Measurements from ENCODE around the gene C22orf31.
"Not testable (repeated sequence)": the region's sequence is repeated elsewhere in the genome, so short reads cannot be mapped to it uniquely, and the experiment has no call there.

Gene C22orf31

DNA sequence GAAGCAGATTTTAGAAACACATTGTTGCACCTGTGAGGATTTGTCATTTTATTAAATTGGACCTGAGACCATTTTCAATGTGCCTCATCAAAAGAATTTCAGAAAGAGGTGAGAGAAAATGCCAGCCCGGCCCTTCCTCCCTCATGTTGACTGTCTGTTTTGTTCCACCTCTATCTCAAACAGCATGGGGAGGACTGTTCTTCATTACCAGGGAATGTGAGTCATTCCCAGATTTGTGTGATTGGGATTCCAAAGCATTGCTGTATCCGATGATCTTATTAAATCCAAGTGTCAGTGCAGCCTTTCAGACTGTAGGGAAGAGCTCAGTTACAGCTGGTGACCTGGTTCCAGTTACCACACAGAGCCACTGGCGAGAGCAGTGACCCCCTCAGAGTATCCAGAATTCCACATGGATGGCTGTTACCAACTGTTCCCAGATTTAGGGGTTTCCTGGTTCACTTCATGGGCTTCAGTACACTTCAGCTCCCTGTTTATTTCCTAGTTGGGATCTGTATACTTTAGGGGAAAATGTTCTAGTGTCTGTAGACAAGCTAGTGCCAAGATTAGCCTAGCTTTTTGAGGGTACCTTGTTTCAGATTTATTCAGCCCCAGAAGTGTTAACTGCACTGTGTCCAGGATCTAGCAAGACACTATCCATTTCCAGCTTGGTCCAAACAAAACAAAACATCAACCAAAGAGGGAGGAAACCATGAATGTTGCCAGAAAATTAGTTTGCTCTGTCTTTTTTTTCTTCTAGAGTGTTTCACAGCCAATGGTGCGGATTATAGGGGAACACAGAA, 32.1 kb upstream of the C22orf31 start:
- Histone ChIP-seq H3K9ac (ENCODE audit: low read depth, low read length) (no peak overlapping the region), H3K4me2 (ENCODE audit: low read length) (no peak overlapping the region), H3K36me3 (ENCODE audit: insufficient read depth, low read length) (no peaks in the 10 kb centered on the region), H3K9me3 (replicated peaks; ENCODE audit: low read length) (no peaks in the 10 kb centered on the region), H3K4me1 (ENCODE audit: control insufficient read depth, insufficient read depth, low read length) (peaks cover 19% of the 10 kb centered on the region), H3K27me3 (ENCODE audit: control insufficient read depth, insufficient read depth, low read length) (peaks cover 7% of the 10 kb centered on the region), H3K4me3 (ENCODE audit: low read length) (no peak overlapping the region)

DNA sequence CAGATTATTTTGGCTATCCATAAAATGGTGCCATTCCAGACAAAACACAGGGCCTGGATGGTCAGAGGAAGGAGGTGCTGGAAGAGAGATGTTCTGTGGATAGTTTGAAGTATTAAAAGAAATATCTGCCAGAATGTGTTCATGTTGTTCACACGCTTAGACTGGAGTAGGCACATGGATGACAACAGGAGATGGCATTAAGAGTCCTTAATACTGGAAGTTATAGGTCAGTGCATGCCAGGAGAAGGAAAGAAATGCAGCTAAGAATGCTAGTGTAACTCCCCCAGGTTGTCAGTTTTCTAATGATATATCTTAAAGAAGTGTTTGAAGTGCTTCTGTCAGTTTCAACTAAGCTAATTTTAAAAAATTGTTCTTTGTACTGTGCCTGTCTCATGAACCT, 31.4 kb upstream of the C22orf31 start:
- Histone ChIP-seq H3K4me1 (ENCODE audit: control insufficient read depth, insufficient read depth, low read length) (peaks cover 19% of the 10 kb centered on the region), H3K4me2 (ENCODE audit: low read length) (no peak overlapping the region), H3K9me3 (replicated peaks; ENCODE audit: low read length) (no peaks in the 10 kb centered on the region), H3K36me3 (ENCODE audit: insufficient read depth, low read length) (no peaks in the 10 kb centered on the region), H3K27me3 (ENCODE audit: control insufficient read depth, insufficient read depth, low read length) (peaks cover 7% of the 10 kb centered on the region), H3K4me3 (ENCODE audit: low read length) (no peak overlapping the region), H3K9ac (ENCODE audit: low read depth, low read length) (no peak overlapping the region)

DNA sequence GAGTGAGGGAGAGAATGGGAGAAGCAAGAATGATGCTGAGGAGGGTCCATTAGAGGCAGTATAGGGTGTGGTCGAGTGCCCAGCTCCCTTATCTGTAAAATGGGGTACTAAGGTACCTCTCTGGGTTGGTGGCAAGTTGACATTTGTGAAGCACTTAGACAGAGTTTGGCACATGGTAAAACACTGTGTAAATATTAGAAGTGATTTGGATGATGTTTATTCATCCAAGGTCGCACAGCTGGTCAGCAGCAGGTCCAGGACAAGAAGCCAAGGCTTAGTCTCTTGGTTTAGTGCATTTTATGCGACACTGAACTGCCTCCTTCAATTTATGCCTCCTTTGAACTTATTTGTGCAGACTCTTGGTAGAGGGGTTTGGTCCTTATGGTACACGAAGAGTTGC, 30.6 kb upstream of the C22orf31 start:
- Histone ChIP-seq H3K4me3 (ENCODE audit: low read length) (no peak overlapping the region), H3K4me1 (ENCODE audit: control insufficient read depth, insufficient read depth, low read length) (peaks cover 19% of the 10 kb centered on the region), H3K9me3 (replicated peaks; ENCODE audit: low read length) (no peaks in the 10 kb centered on the region), H3K4me2 (ENCODE audit: low read length) (no peak overlapping the region), H3K9ac (ENCODE audit: low read depth, low read length) (no peak overlapping the region), H3K27me3 (ENCODE audit: control insufficient read depth, insufficient read depth, low read length) (peaks cover 7% of the 10 kb centered on the region), H3K36me3 (ENCODE audit: insufficient read depth, low read length) (no peaks in the 10 kb centered on the region)

DNA sequence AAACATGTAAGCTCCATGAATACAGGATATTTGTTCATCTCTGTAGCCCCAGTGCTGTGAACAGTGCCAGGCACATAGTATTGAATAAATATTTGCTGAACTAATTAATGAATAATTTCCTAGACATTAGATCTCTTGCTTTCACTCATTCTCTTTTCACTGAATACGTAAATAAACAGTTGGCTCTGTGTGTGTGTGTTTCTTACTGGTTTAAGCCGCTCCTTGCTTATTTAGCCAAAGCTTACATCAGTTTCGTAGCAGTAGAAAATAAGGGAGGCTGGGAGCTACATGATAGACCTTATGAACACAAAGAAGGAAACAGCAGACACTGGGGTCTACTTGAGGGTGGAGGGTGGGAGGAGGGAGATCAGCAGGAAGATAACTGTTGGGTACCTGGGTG, 28.4 kb upstream of the C22orf31 start:
- Histone ChIP-seq H3K4me3 (ENCODE audit: low read length) (no peak overlapping the region), H3K27me3 (ENCODE audit: control insufficient read depth, insufficient read depth, low read length) (peaks cover 7% of the 10 kb centered on the region), H3K9ac (ENCODE audit: low read depth, low read length) (no peak overlapping the region), H3K4me2 (ENCODE audit: low read length) (no peak overlapping the region), H3K9me3 (replicated peaks; ENCODE audit: low read length) (no peaks in the 10 kb centered on the region), H3K4me1 (ENCODE audit: control insufficient read depth, insufficient read depth, low read length) (peaks cover 10% of the 10 kb centered on the region), H3K36me3 (ENCODE audit: insufficient read depth, low read length) (no peaks in the 10 kb centered on the region)

DNA sequence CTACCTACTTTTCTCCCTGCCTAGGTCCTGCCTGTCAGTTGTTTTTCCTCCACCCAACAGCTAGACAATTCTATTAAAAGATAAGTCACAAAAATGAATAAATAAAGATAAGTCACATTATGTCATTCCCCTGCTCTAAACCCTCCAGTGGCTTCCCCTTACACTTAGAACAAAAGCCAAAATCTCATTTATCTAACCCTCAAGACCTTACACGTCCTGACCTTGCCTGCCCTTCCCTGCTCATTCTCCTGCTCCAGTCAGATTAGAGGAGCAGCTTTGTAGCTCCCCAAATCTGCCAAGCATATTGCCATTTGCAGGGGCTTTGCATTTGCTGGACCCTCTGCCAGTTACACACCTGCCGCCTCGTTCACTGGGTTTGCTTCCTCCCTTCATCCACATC, 27.9 kb upstream of the C22orf31 start:
- Histone ChIP-seq H3K9ac (ENCODE audit: low read depth, low read length) (no peak overlapping the region), H3K4me1 (ENCODE audit: control insufficient read depth, insufficient read depth, low read length) (peaks cover 10% of the 10 kb centered on the region), H3K4me3 (ENCODE audit: low read length) (no peak overlapping the region), H3K36me3 (ENCODE audit: insufficient read depth, low read length) (no peaks in the 10 kb centered on the region), H3K9me3 (replicated peaks; ENCODE audit: low read length) (no peaks in the 10 kb centered on the region), H3K4me2 (ENCODE audit: low read length) (no peak overlapping the region), H3K27me3 (ENCODE audit: control insufficient read depth, insufficient read depth, low read length) (peaks cover 7% of the 10 kb centered on the region)

DNA sequence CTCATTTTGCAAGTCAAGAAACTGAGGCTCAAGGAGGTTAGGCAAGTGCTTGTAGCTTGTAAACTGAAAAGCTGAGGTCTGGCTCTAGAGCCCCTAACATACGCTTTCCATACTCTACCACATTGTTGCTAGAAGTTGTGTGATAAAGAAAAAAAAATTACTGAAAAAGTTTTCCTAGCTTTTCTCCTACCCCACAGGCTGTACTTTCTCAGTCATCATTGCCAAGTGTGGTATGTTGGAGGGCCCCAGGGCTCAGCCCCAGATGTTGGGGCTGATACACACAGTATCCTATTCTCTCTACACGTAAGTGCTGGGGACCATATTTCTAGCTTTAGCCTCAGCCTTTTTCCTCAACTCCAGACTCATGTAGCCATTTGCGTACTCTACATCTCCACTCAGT, 27.2 kb upstream of the C22orf31 start:
- Histone ChIP-seq H3K9me3 (replicated peaks; ENCODE audit: low read length) (no peaks in the 10 kb centered on the region), H3K4me2 (ENCODE audit: low read length) (no peak overlapping the region), H3K4me3 (ENCODE audit: low read length) (no peak overlapping the region), H3K27me3 (ENCODE audit: control insufficient read depth, insufficient read depth, low read length) (peaks cover 7% of the 10 kb centered on the region), H3K36me3 (ENCODE audit: insufficient read depth, low read length) (no peaks in the 10 kb centered on the region), H3K9ac (ENCODE audit: low read depth, low read length) (no peak overlapping the region), H3K4me1 (ENCODE audit: control insufficient read depth, insufficient read depth, low read length) (peaks cover 10% of the 10 kb centered on the region)

DNA sequence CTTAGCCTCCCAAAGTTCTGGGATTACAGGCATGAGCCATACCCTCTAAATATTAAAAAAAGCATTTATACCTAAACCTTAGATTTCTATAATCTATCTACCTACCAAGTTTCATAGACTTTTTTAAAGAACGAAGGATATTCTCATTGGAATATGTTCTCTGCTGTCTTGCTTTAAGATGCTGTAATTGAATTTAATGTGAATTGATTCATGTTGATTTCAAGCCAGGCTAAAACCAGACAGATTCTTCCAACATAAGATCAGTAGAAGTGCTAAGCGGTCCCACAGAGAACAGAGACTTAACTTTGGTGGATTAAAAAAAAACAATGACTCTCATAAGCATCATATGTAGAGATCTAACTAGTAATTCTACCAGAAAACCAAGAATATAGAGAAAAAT, 25.4 kb upstream of the C22orf31 start:
- H3K4me2 ChIP-seq (ENCODE audit: low read length): no peak overlapping the region
- H3K27me3 ChIP-seq (ENCODE audit: control insufficient read depth, insufficient read depth, low read length): peaks cover 7% of the 10 kb centered on the region
- H3K9ac ChIP-seq (ENCODE audit: low read depth, low read length): no peak overlapping the region
- no peaks in the 10 kb centered on the region for H3K36me3 ChIP-seq (ENCODE audit: insufficient read depth, low read length)
- H3K4me1 ChIP-seq (ENCODE audit: control insufficient read depth, insufficient read depth, low read length): peaks cover 7% of the 10 kb centered on the region
- no peaks in the 10 kb centered on the region for H3K9me3 ChIP-seq (replicated peaks; ENCODE audit: low read length)
- H3K4me3 ChIP-seq (ENCODE audit: low read length): no peak overlapping the region

DNA sequence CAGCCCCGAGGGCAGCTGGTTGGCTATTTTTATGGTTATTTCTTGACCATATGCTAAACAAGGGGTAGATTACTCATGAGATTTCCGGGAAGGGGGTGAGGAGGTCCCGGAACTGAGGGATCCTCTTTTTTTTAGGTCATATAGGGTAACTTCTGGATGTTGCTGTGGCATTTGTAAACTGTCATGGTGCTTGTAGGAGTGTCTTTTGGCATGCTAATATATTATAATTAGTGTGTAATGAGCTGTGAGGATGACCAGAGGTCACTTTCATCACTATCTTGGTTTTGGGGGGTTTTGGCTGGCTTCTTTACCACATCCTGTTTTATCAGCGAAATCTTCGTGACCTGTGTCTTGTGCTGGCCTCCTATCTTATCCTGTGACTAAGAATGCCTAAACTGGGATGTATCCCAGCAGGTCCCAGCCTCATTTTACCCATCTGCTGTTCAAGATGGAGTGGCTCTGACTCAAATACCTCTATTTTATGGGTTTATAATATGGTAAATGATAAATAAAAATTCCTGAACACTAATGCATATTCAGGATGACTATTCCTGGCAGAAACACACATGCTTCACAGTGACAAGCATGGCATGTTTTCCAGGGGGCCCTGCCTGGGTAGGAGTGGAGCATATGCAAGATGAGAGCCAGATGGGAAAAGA, 22.4 kb upstream of the C22orf31 start:
- Histone ChIP-seq H3K4me1 (ENCODE audit: control insufficient read depth, insufficient read depth, low read length) (peaks cover 13% of the 10 kb centered on the region), H3K9ac (ENCODE audit: low read depth, low read length) (no peak overlapping the region), H3K4me3 (ENCODE audit: low read length) (no peak overlapping the region)

DNA sequence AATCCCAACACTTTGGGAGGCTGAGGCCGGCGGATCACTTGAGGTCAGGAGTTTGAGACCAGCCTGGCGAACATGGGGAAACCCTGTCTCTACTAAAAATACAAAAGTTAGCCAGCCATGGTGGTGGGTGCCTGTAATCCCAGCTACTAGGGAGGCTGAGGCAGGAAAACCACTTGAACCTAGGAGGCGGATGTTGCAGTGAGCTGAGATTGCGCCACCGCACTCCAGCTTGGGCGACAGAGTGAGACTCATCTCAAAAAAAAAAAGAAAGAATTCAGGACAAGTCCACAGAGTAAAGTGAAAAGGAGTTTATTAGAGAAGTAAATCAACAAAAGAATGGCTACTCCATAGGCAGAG, 21.9 kb upstream of the C22orf31 start:
- H3K9ac ChIP-seq (ENCODE audit: low read depth, low read length); H3K36me3 ChIP-seq (ENCODE audit: insufficient read depth, low read length); H3K4me2 ChIP-seq (ENCODE audit: low read length); H3K9me3 ChIP-seq (replicated peaks; ENCODE audit: low read length); H3K4me3 ChIP-seq (ENCODE audit: low read length); H3K27me3 ChIP-seq (ENCODE audit: control insufficient read depth, insufficient read depth, low read length): not testable (repeated sequence)
- H3K4me1 ChIP-seq (ENCODE audit: control insufficient read depth, insufficient read depth, low read length): peaks cover 14% of the 10 kb centered on the region

More for the DNA sequence above, 22.4 kb upstream of the C22orf31 start:
- no peaks in the 10 kb centered on the region for H3K36me3 ChIP-seq (ENCODE audit: insufficient read depth, low read length)
- no peaks in the 10 kb centered on the region for H3K27me3 ChIP-seq (ENCODE audit: control insufficient read depth, insufficient read depth, low read length)
- H3K4me2 ChIP-seq (ENCODE audit: low read length): no peak overlapping the region
- no peaks in the 10 kb centered on the region for H3K9me3 ChIP-seq (replicated peaks; ENCODE audit: low read length)

DNA sequence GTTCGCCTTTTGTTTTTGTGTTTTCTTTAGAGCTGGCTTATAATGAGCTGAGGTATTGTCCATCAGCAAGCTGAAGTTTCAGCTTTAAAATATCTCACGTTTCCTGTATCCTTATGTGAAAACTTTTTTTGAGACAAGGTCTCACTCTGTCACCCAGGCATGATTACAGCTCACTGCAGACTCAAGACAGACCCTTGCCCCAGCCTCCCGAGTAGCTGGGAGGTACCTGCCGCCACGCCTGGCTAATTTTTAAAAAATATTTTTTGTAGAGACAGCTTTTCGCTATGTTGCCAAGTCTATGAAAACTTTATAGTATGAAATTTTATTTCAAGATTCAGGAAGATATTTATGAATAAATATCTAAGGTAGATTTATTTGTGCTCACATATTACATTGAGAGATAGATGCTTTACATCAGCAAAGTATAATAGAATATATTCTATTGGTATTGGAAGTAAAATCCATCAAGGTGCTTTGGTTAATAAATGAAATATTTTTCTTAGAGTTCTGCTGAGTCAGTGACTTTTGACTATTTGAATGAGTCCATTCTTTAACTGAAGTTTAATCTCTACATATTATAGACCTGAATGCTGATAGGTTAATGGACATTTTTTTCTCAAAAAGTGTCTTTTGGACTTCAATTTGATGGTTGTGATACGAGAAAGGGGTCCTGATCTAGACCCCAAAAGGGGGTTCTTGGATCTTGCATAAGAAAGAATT, 21.4 kb upstream of the C22orf31 start:
- H3K4me2 ChIP-seq (ENCODE audit: low read length): no peak overlapping the region
- H3K36me3 ChIP-seq (ENCODE audit: insufficient read depth, low read length): no peaks in the 10 kb centered on the region
- H3K27me3 ChIP-seq (ENCODE audit: control insufficient read depth, insufficient read depth, low read length): no peaks in the 10 kb centered on the region
- peaks cover 14% of the 10 kb centered on the region for H3K4me1 ChIP-seq (ENCODE audit: control insufficient read depth, insufficient read depth, low read length)
- no peak overlapping the region for H3K4me3 ChIP-seq (ENCODE audit: low read length)
- no peaks in the 10 kb centered on the region for H3K9me3 ChIP-seq (replicated peaks; ENCODE audit: low read length)
- no peak overlapping the region for H3K9ac ChIP-seq (ENCODE audit: low read depth, low read length)

DNA sequence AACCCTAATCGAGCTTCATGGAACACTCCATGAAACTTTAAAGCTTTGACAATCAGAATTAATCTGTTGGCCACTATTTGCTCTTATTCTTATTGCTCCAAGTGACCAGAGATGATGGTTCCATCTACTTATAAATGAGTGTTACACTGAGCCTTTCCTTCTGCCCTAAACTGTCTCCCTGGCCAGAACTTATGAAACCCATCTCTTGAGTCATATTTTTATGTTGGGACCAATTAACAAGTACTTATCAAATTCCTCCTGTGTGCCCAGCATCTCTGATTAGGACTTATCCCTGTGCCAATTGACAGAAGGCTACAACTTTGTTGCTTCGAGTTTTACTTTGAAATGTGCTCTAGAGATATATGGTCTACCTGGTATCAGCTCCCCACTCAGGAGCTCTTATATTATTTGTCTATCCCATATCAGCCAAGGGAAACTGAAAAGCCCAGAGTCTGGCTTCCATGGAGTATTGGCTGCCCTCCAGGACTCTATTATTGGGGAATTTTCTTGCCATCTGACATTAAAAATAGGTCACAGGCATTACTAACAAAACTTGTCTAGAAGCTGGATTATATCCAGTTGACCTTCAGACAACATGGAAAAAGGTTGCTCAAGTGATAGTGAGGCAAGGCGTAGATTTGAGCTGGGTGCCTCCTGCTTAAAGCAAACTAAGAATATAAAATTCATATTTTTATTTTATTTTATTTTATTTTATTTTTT, 20.0 kb upstream of the C22orf31 start:
- Histone ChIP-seq H3K4me2 (ENCODE audit: low read length) (no peak overlapping the region), H3K9me3 (replicated peaks; ENCODE audit: low read length) (no peaks in the 10 kb centered on the region), H3K9ac (ENCODE audit: low read depth, low read length) (no peak overlapping the region), H3K4me1 (ENCODE audit: control insufficient read depth, insufficient read depth, low read length) (peaks cover 14% of the 10 kb centered on the region), H3K4me3 (ENCODE audit: low read length) (no peak overlapping the region), H3K27me3 (ENCODE audit: control insufficient read depth, insufficient read depth, low read length) (no peaks in the 10 kb centered on the region), H3K36me3 (ENCODE audit: insufficient read depth, low read length) (no peaks in the 10 kb centered on the region)
